GM12864 (cell line): Measurements from ENCODE around the gene ANO10.

Source experiments
- DNase-seq: peaks from one replicate; pipeline ENCODE4 v3.0.0-alpha.2; 2011; ENCODE audit warnings: low read depth
- H3K4me3 ChIP-seq: 2 replicates; pipeline ENCODE4 v1.5.1; 2011; ENCODE audit warnings: mild to moderate bottlenecking, low read depth, low read length, control low read depth
- TF ChIP-seq, protein P1 (sequence below): IDR thresholded peaks from 2 replicates; pipeline ENCODE4 v1.5.1; 2011; ENCODE audit warnings: low read depth, mild to moderate bottlenecking, moderate library complexity, low read length, control low read depth, inconsistent platforms; ENCODE audit errors: missing control alignments

Gene ANO10

DNA sequence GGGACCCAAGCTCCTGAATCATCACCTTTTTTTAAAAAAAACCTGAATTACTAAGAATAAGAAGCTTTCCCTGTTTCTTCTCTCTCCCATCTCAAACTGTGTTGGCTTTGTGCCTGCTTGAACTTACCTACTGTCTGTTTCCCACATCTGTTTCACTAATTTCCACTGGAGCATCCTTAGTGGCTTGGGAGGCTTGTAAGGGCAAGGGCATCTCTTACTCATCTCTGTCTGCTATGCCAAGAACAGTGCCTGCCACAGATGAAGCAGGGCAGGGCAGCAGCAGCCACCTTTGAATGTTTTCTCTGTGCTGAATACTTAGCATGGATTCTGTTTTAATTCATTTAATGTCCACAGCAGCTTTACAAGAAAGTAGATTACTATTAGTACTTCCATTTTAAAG, 293.2 kb downstream of the ANO10 start:
- DNase-seq: no peak
- H3K4me3 ChIP-seq: no peak overlapping the region
- TF ChIP-seq, protein P1, sequence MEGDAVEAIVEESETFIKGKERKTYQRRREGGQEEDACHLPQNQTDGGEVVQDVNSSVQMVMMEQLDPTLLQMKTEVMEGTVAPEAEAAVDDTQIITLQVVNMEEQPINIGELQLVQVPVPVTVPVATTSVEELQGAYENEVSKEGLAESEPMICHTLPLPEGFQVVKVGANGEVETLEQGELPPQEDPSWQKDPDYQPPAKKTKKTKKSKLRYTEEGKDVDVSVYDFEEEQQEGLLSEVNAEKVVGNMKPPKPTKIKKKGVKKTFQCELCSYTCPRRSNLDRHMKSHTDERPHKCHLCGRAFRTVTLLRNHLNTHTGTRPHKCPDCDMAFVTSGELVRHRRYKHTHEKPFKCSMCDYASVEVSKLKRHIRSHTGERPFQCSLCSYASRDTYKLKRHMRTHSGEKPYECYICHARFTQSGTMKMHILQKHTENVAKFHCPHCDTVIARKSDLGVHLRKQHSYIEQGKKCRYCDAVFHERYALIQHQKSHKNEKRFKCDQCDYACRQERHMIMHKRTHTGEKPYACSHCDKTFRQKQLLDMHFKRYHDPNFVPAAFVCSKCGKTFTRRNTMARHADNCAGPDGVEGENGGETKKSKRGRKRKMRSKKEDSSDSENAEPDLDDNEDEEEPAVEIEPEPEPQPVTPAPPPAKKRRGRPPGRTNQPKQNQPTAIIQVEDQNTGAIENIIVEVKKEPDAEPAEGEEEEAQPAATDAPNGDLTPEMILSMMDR: no peak

DNA sequence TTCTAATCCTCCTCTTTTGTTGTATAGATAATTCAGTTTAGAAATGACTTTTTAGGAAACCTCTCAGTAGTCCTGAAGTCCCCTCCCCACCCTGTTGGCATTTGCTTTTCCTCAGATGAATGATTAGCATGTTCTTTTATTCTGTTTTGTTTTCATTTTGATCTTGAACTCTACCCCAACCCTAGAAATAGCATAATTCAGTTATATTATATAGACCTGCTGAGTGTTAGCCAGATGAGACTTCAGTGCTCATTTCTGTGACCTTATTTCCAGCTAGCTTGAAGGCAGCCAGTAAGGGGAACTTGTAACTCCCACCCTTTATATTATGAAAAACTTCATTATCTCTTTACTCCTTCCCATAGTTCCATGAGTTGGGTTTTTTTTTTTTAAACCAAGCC, 294.2 kb downstream of the ANO10 start:
- no peak for DNase-seq
- no peak overlapping the region for H3K4me3 ChIP-seq
- TF ChIP-seq, protein P1: no peak

DNA sequence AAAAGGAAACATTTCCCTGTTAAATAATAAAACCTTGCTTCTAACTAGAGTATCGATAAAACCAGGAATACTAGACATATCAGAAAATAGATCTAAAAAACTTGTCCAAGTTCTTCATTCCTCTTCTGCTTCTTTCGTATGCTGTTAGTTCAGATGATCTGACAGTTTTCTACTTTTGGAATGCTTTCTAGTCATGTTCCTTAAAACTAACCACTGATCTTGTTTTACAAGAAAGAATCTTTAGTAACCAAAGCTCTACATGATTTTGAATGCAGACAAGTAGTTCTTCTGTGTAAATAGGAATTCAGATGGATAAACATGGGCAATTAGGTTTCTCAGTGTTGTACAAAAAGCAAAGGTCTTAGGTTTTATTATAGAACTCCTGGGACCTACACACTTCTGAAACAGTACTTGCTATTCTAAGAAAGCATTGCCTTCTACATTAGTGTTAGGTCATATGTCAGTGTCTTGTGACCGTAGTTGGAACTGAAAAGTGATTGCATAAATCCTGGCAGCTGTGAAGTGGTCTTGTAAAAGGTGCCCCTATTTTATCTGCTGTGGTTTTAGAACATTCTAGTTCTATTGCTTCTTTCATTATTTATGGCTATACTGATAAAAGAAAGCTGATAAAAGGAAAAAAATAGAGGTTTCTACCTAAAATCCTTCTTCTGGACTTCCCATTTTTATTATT, 294.8 kb downstream of the ANO10 start:
- no peak overlapping the region for H3K4me3 ChIP-seq
- TF ChIP-seq, protein P1: no peak

GRCh38 chr3:43323541-43323940, 298.3 kb downstream of the ANO10 start:
- H3K4me3 ChIP-seq: no peak overlapping the region
- DNase-seq: no peak
- TF ChIP-seq, protein P1: no peak

More for the DNA sequence above, 294.8 kb downstream of the ANO10 start:
- DNase-seq: no peak

DNA sequence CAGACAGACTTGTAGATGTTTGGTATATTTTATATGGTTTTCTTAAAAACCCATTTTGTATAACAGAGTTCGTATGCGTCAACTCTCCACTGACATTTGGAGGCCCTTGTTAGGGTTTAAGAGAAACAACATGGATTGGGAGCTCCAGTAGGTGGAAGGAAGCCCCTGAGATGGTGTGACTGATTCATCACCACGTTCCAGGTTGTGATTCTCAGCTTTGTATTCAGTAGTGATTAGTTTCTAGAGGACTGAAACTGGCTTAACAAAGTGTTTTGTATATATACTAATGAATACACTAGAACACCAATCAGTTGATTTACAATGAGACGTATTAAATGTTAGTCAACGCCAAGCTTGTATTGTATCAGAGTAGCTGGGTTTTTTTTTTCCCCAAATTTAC, 301.5 kb downstream of the ANO10 start:
- no peak for DNase-seq
- TF ChIP-seq, protein P1: no peak
- no peak overlapping the region for H3K4me3 ChIP-seq

DNA sequence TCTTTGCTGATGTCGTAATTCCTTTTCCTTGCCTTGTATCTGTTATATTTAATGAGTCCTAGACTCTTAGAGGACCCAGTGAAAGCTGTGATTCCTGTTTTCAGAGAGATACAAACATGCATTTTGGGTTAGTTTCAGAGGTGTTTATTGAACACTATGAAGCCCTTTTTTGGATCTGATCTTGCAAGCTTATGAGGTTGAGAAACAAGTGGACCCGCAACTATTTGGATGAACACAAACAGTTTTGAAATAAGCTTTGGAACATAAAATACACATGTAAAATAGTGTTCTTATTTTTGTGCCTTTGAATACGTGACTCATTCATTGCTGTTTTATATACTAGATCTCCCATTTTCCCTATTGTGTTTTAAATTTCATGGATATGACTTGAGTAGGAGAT, 302.0 kb downstream of the ANO10 start:
- TF ChIP-seq, protein P1: no peak
- no peak for DNase-seq
- H3K4me3 ChIP-seq: no peak overlapping the region

GRCh38 chr3:43319376-43319775, 302.4 kb downstream of the ANO10 start:
- no peak overlapping the region for H3K4me3 ChIP-seq
- TF ChIP-seq, protein P1: no peak
- no peak for DNase-seq
